Endodermal cell (in vitro differentiated cells): ENCODE data around the gene DOK6. TPM values are rescaled to one million over a fixed set of nuclear protein-coding genes. Genes with fewer than 3 reads are reported as not detected.

ENCODE experiments used
- DNase-seq: peaks from one replicate; pipeline ENCODE4 v3.0.0-alpha.2; 2017
- H3K27ac ChIP-seq: 2 replicates; pipeline ENCODE4 v1.5.1; 2013; ENCODE audit warnings: mild to moderate bottlenecking, low read depth, low read length, moderate library complexity
- H3K27me3 ChIP-seq: 2 replicates; pipeline ENCODE4 v1.6.1; 2013; ENCODE audit warnings: mild to moderate bottlenecking, low read length, moderate library complexity; ENCODE audit not compliant: insufficient read depth, control insufficient read depth, poor library complexity, severe bottlenecking
- H3K36me3 ChIP-seq: 2 replicates; pipeline ENCODE4 v1.7.0; 2013; ENCODE audit warnings: mild to moderate bottlenecking, low read length, moderate library complexity; ENCODE audit not compliant: control insufficient read depth, insufficient read depth
- H3K4me1 ChIP-seq: one replicate; pipeline ENCODE4 v1.7.0; 2013; ENCODE audit warnings: low read length; ENCODE audit not compliant: control insufficient read depth, insufficient read depth
- H3K4me3 ChIP-seq: 2 replicates; pipeline ENCODE4 v1.5.1; 2013; ENCODE audit warnings: mild to moderate bottlenecking, low read length, moderate library complexity
- H3K9ac ChIP-seq: 2 replicates; pipeline ENCODE4 v1.6.1; 2013; ENCODE audit warnings: mild to moderate bottlenecking, low read length, moderate library complexity; ENCODE audit not compliant: poor library complexity, severe bottlenecking; ENCODE audit errors: extremely low read depth
- H3K9me3 ChIP-seq: 2 replicates; pipeline ENCODE4 v1.6.1; 2013; ENCODE audit warnings: mild to moderate bottlenecking, low read length, moderate library complexity; ENCODE audit not compliant: control insufficient read depth
- H3K27ac Mint-ChIP-seq: 2 replicates; pipeline ENCODE4 v1.8.0; 2020; ENCODE audit warnings: mixed read lengths
- H3K27me3 Mint-ChIP-seq: 2 replicates; pipeline ENCODE4 v1.8.0; 2021; ENCODE audit warnings: mild to moderate bottlenecking, mixed read lengths; ENCODE audit not compliant: insufficient read depth
- H3K36me3 Mint-ChIP-seq: 2 replicates; pipeline ENCODE4 v1.8.0; 2020; ENCODE audit warnings: low read depth, mixed read lengths
- H3K4me1 Mint-ChIP-seq: 2 replicates; pipeline ENCODE4 v1.8.0; 2020; ENCODE audit warnings: mixed read lengths
- H3K4me3 Mint-ChIP-seq: 2 replicates; pipeline ENCODE4 v1.8.0; 2020; ENCODE audit warnings: mild to moderate bottlenecking, moderate library complexity, mixed read lengths
- H3K9me3 Mint-ChIP-seq: 2 replicates; pipeline ENCODE4 v1.8.0; 2020; ENCODE audit warnings: mild to moderate bottlenecking, mixed read lengths
- CTCF ChIP-seq: fragments of 200-600 bp; sonication (generic); conservative IDR thresholded peaks from 2 replicates; pipeline ENCODE4 v1.5.0; 2021; ENCODE audit warnings: antibody characterized with exemption, mild to moderate bottlenecking
- WGBS, 2 experiments: methylation state at CpG; one replicate each; pipeline versions ENCODE4 v1.1.5 to v1.1.7; 2013; ENCODE audit warnings: missing lambda C conversion rate in 2 of 2, mixed read lengths in 1 of 2; ENCODE audit not compliant: insufficient coverage in 1 of 2, insufficient read length in 1 of 2; 5-methylcytosine and 5-hydroxymethylcytosine counted together
- total RNA-seq, 2 donors: library from RNA; stranded (reverse); fragmentation: NEBNext Ultra II Directional in 1 of 2; extraction: Animal tissue kit (Norgen Biotek cat#: 25700) in 1 of 2; gene quantifications; 2 replicates in 1 of 2; 3 replicates in 1 of 2; pipeline ENCODE4 v1.2.1, GENCODE V29; 2021

DOK6 gene
- total RNA-seq, 2 donors from 2014 or later = 5.7 to 5.9 TPM

GRCh38 chr18:69708844-69709243 lies 308.2 kb downstream of the DOK6 start:
- peak; percentile 53 for DNase-seq
- no peaks in the 10 kb centered on the region for H3K9me3 ChIP-seq
- Mint-ChIP-seq H3K36me3 (no peaks in the 10 kb centered on the region), H3K4me1 (peaks cover 9% of the 10 kb centered on the region), H3K27ac (no peak overlapping the region), H3K4me3 (no peak overlapping the region), H3K27me3 (peaks cover 8% of the 10 kb centered on the region), H3K9me3 (peaks cover 5% of the 10 kb centered on the region)
- 71 to 81% methylated on average over 4 to 7 of the region's 7 CpGs for WGBS, 2 experiments
- H3K9ac ChIP-seq = no peak overlapping the region
- H3K4me1 ChIP-seq = no peaks in the 10 kb centered on the region
- no peak overlapping the region for H3K4me3 ChIP-seq
- TF ChIP-seq CTCF = no peak
- no peak overlapping the region for H3K27ac ChIP-seq
- no peaks in the 10 kb centered on the region for H3K27me3 ChIP-seq
- no peaks in the 10 kb centered on the region for H3K36me3 ChIP-seq

GRCh38 chr18:69715191-69715795 lies 314.6 kb downstream of the DOK6 start:
- H3K9ac ChIP-seq = no peak overlapping the region
- peaks cover 23% of the 10 kb centered on the region for H3K9me3 ChIP-seq
- WGBS, 2 experiments = 78 to 92% methylated on average over 5 to 7 of the region's 7 CpGs
- no peak for TF ChIP-seq CTCF
- no peak overlapping the region for H3K4me3 ChIP-seq
- Mint-ChIP-seq H3K27me3 (no peaks in the 10 kb centered on the region), H3K27ac (no peak overlapping the region), H3K36me3 (peaks cover 4% of the 10 kb centered on the region), H3K9me3 (peaks cover 32% of the 10 kb centered on the region), H3K4me3 (no peak overlapping the region), H3K4me1 (no peaks in the 10 kb centered on the region)
- H3K27ac ChIP-seq = no peak overlapping the region
- H3K27me3 ChIP-seq = no peaks in the 10 kb centered on the region
- H3K36me3 ChIP-seq = no peaks in the 10 kb centered on the region
- H3K4me1 ChIP-seq = no peaks in the 10 kb centered on the region
- no peak for DNase-seq

- peaks cover 36% of the 10 kb centered on the region for H3K9me3 Mint-ChIP-seq
- Histone ChIP-seq H3K4me3 (no peak overlapping the region), H3K9me3 (peaks cover 27% of the 10 kb centered on the region), H3K4me1 (no peaks in the 10 kb centered on the region), H3K36me3 (no peaks in the 10 kb centered on the region), H3K9ac (no peak overlapping the region), H3K27me3 (no peaks in the 10 kb centered on the region), H3K27ac (no peak overlapping the region)
- no peak for TF ChIP-seq CTCF
- no peaks in the 10 kb centered on the region for H3K4me1 Mint-ChIP-seq
- H3K4me3 Mint-ChIP-seq = no peak overlapping the region
- WGBS, 2 experiments = 88% methylated on average over 2 of the region's 2 CpGs; no CpG with 5 or more reads in 1 of the 2 experiments
- no peak overlapping the region for H3K27ac Mint-ChIP-seq
- peaks cover 4% of the 10 kb centered on the region for H3K36me3 Mint-ChIP-seq
- no peaks in the 10 kb centered on the region for H3K27me3 Mint-ChIP-seq
- DNase-seq = no peak
These were observed 316.9 kb downstream of the DOK6 start for GRCh38 chr18:69717586-69717985.
